GM20000 (cell line): ENCODE data around the gene GATA3.

Experiments
- DNase-seq: peaks from one replicate; pipeline ENCODE4 v3.0.0; 2012; ENCODE audit warnings: low spot score
- TF ChIP-seq, protein P1 (sequence below): IDR thresholded peaks from 2 replicates; pipeline ENCODE4 v1.5.1; 2012; ENCODE audit warnings: mild to moderate bottlenecking, control low read depth; ENCODE audit errors: extremely low read depth, missing control alignments

Gene GATA3

DNA sequence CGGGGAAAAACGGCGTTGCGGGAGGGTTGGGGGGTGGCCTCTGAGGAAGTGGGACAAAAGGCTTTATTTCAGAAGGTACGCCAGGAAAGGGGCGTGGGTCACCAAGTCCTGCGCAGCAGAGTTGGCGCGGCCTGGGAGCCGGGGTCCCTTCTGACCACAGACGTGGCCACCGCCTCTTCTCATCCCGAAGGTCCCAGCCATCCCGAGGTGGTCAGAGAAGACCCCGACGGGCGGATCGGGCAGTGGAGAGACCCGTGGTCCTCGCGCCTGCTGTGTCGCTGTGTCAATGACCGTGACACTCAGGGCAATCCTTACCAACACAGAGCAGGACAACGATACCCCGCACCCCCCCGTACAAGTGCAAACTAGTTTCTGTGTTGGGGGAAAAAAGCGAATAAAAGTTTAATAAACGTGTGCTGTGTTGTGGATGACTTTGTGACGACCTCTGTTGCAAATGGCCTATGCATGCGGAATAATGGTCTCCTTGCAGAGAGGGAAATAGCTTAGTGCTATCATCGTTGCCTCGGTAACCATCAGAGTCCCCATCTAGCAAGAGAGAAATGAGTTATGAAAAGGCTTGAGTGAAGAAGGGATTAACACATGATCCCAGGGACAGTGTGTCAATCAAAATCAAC, 19.4 kb upstream of the GATA3 start:
- TF ChIP-seq, protein P1, sequence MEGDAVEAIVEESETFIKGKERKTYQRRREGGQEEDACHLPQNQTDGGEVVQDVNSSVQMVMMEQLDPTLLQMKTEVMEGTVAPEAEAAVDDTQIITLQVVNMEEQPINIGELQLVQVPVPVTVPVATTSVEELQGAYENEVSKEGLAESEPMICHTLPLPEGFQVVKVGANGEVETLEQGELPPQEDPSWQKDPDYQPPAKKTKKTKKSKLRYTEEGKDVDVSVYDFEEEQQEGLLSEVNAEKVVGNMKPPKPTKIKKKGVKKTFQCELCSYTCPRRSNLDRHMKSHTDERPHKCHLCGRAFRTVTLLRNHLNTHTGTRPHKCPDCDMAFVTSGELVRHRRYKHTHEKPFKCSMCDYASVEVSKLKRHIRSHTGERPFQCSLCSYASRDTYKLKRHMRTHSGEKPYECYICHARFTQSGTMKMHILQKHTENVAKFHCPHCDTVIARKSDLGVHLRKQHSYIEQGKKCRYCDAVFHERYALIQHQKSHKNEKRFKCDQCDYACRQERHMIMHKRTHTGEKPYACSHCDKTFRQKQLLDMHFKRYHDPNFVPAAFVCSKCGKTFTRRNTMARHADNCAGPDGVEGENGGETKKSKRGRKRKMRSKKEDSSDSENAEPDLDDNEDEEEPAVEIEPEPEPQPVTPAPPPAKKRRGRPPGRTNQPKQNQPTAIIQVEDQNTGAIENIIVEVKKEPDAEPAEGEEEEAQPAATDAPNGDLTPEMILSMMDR = no peak
- DNase-seq = peak; percentile 34

DNA sequence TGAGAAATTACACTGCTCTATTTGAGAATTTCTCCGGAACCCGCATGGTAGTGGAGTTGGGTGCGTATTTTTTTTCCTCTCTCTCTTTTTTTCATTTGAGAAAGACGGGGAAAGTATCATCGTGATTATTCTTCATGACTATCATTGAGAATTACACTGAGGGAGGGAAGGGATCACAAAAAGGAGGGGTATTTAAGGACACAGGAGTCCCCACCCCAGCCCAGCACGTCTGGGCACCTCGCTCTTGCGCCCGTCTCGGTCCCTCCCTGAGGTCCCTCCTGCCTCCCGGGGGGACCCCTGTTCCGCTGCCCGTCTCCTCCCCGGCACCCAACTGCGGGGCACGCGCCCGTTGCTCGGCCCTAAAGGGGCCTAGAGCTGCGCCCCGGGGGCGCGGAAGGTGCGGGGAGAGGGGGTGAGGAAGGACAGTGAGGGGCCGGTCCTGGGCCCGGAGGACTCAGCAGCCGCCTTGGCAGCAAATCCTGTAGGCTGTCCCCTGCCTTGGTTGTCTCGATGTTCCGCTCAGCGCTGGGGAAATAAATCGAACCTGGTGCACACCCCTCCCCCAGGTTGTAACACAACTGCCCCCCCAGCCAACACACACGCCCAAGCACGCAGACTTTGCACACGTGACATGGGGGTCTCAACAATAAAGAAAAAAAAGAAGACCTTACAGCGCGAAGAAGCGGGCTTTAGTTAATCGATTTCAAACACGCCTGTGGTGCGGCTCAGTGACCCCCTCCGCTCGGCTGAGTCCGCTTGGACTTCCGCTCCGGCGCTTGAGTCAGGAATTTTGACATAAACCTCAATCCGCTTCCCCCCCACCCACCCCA, 18.6 kb upstream of the GATA3 start:
- TF ChIP-seq, protein P1 = no peak
- no peak for DNase-seq

DNA sequence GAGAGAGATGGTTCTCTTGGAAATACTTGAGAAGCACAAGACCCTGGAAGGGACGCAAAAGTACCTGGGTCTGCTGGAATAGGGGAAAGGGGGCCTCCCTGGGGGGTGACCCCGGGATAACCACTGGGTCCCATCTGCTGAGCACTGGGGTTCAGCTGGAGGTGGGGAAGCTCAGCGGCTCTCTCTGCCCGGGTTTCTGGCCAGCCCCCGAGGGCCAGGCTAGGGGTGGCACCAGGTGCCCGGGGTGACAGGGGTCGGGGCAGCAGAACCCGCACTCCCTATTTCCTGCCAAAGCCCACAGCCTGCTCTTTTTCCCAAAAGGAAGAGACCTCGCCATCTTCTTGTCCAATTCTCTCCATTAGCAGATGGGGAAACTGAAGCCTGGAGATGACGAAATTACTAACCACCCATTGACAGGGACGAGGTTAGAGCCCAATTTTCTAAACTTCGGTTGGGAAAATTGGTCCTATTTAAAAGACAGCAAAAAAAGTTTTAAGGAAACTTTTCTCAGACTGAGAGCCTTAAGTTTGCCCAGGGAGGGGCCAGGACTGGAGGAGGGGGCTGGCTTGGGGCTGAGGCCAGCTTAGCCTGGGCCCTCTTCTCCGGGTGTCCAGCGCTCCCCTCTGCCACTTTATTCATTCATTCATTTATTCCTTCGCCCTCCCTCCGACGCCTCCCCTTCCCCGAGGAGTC, 17.8 kb upstream of the GATA3 start:
- TF ChIP-seq, protein P1 = no peak
- no peak for DNase-seq

DNA sequence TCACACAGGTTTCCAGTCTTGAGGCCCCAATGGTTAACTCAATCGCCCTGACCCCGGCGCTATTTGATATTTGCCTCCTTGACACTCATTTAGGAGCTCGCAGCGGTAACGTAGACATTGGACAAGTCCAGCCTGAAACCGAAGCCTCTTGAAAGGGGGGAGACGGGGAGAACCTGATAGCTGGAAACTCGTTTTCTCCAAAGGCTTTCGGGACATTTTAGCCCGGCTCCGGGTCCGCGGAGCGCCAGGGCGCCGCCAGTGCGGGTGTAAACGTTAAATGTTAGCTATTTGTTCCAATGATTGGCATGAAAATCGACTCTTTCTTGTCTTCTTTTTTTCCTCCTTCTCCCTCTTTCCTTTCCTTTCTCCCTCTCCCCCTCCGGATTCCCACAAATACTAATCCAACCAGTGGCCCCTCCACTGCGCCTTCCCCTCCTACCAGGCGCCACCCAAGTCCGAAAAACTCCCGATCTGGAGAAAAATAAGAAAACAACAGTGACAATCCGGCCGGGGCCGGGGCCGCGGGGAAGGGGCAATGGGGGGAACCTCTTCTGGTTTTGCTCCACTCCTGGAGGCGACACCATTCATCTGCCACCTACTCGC, 17.2 kb upstream of the GATA3 start:
- TF ChIP-seq, protein P1 = no peak

DNA sequence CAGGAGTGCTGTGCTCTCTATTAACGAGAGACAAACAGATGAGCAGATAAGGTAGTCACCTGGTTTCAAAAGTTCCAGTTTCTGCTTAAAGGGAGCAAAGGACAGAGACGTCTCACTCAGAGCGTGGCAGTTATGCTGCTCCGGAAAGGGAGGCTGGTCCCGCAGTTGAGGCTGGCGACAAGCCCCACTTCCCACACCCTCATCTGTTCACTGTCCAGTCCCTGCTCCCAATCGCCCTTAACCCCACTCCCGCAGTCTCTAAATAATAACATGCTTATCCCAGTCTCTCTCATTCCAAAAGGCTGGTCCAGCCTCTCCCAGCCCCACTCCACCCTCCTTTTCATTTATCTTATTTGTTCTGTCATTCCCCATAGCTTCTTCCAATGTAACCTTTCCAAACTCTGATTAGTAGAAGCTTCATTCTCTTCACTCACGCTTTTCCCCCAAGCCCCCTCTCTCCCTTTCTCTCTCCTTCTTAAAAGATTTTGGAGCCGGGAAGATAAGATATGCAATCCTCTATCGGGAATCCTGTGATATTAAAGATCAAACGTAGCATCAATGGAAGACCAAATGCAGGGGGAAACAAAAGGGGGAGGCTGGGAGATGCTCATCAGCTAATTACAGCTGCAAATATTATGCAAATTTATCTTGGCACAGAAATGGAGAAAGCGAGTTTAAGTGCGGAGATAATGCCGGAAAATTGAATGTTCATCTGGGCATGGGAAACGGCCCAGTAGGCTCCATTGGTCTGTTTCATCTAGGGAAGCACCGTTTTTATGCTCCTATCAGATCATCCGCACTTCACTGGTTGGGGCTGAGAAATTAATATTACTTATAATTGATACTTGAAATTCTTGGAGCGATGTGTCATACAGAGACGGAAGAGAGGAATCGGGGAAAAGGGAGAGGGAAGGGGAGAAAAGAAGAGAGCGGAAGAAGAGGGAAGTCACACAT, 16.3 kb upstream of the GATA3 start:
- DNase-seq = peak; percentile 37
- TF ChIP-seq, protein P1 = no peak

More for the DNA sequence above, 17.2 kb upstream of the GATA3 start:
- DNase-seq = no peak

DNA sequence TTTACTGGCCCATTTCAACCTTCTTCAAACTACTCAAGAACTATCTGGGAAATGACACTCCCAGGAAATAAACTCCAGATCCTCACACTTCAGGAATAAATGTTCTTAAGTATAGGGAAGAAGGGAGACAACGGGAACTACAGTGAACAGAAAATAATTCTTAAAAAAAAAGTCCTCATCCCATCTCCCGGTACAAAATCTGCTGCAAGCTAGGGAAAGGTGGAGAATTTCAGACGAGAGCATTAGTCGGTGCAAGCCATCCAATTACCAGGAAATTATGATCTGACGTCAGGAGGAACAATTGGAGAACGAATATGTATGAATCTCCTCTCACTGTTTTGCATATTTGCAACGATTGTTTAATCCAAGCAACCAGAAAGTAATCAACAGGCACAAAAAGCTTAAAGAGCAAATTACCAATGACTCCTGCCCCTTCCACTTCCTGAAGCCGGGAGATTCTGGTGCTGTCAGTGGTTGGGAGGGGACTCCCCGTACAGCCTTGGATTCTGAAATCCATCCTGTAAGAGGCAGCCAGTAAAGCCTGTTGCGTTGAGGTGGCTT, 15.1 kb upstream of the GATA3 start:
- DNase-seq = no peak
- TF ChIP-seq, protein P1 = no peak
